ENCODE results near the gene RC3H2. TPM values are rescaled to one million over a fixed set of nuclear protein-coding genes. Genes with fewer than 3 reads are reported as not detected.
"Not testable (repeated sequence)": the region's sequence is repeated elsewhere in the genome, so short reads cannot be mapped to it uniquely, and the experiment has no call there.

The RC3H2 gene
- total RNA-seq, 2 experiments from 2014 or later: 20.2 to 21.3 TPM

GRCh38 chr9:122860319-122861142, 44.6 kb downstream of the RC3H2 start:
- Mint-ChIP-seq H3K4me1 (ENCODE audit: low read depth) (peaks cover 2% of the 10 kb centered on the region), H3K27ac (no peak overlapping the region), H3K4me3 (no peak overlapping the region), H3K36me3 (ENCODE audit: low read depth) (peaks cover 21% of the 10 kb centered on the region), H3K9me3 (no peaks in the 10 kb centered on the region), H3K27me3 (ENCODE audit: low read depth) (no peaks in the 10 kb centered on the region)
- no peak for DNase-seq
- intact Hi-C loops (cut with micrococcal nuclease): no loop called here
- CTCF ChIA-PET: interaction anchor here (1.0 kb wide), 1 partner anchor 364 kb away, joined by 3 read pairs; no protein-coding TSS in a partner anchor

DNA sequence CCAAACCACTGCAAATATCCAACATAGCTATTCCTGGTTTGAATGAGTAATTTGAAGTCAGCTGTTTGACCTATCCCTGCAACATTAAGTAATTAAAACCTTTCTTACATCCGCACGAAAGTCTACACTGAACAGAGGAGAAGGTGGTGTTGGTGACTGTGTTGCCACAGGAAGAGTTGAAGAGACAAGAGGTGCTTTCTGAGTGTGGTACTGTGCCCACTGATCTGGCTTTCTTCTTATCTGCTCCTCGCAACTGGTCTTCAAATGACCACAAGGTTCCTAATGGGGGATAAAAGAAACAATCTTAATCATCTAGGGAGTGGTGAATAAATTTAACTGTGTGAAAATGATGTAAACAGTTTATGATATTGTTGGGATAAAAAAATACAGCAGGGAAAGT, 47.3 kb downstream of the RC3H2 start:
- Mint-ChIP-seq H3K27me3 (ENCODE audit: low read depth) (no peaks in the 10 kb centered on the region), H3K4me1 (ENCODE audit: low read depth) (peaks cover 2% of the 10 kb centered on the region), H3K4me3 (no peak overlapping the region), H3K36me3 (ENCODE audit: low read depth) (peaks cover 18% of the 10 kb centered on the region), H3K9me3 (no peaks in the 10 kb centered on the region), H3K27ac (no peak overlapping the region)
- intact Hi-C loops (cut with micrococcal nuclease): no loop called here
- no peak for DNase-seq
- CTCF ChIA-PET: no interaction called here

DNA sequence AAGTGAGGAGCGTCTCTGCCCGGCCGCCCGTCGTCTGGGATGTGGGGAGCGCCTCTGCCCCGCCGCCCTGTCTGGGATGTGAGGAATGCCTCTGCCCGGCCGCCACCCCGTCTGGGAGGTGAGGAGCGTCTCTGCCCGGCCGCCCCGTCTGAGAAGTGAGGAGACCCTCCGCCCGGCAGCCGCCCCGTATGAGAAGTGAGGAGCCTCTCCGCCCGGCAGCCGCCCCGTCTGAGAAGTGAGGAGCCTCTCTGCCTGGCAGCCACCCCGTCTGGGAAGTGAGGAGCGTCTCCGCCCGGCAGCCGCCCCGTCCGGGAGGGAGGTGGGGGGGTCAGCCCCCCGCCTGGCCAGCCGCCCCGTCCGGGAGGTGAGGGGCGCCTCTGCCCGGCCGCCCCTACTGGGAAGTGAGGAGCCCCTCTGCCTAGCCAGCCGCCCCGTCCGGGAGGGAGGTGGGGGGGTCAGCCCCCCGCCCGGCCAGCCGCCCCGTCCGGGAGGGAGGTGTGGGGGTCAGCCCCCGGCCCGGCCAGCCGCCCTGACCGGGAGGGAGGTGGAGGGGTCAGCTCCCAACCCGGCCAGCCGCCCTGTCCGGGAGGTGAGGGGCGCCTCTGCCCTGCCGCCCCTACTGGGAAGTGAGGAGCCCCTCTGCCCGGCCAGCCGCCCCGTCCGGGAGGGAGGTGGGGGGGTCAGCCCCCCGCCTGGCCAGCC, 52.9 kb downstream of the RC3H2 start:
- DNase-seq; intact Hi-C loops (cut with micrococcal nuclease); H3K27me3 Mint-ChIP-seq (ENCODE audit: low read depth); H3K9me3 Mint-ChIP-seq; H3K27ac Mint-ChIP-seq; CTCF ChIA-PET; H3K4me3 Mint-ChIP-seq: not testable (repeated sequence)
- Mint-ChIP-seq H3K4me1 (ENCODE audit: low read depth) (peaks cover 12% of the 10 kb centered on the region), H3K36me3 (ENCODE audit: low read depth) (peaks cover 24% of the 10 kb centered on the region)

DNA sequence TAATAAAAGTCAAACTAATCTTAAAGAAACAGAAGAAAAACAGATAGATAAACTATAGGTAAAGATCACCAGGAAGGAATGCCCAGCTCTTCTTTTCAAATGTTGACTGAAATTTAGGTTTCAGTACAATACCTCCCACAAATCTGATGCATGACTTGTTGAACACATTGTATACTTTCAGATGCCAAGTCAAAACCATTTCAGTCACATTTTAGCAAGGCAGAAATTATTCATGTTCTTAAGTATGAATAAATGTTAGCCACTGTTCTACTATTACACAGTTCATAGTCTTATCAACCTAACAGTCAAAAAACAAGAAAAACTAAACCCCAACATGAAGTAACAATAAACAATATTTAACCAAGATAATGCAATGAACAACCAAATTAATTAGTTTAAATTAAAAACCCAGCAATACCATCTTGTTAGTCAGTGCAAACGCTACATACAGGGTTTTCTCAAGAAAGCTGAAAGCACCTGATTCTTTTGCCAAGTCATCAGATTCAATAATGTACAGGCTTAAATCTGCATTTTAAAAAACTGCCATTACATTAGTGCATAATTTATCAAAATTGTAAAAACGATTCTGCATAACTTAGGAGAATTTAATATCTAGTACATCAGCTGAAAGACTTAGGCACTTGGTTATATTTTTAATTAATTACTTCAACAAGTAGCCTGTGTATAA, 56.8 kb downstream of the RC3H2 start:
- Mint-ChIP-seq H3K4me3 (no peak overlapping the region), H3K9me3 (no peaks in the 10 kb centered on the region), H3K27me3 (ENCODE audit: low read depth) (no peaks in the 10 kb centered on the region), H3K36me3 (ENCODE audit: low read depth) (peaks cover 24% of the 10 kb centered on the region), H3K27ac (peak overlapping the region; percentile 2), H3K4me1 (ENCODE audit: low read depth) (peaks cover 28% of the 10 kb centered on the region)
- CTCF ChIA-PET: no interaction called here
- no peak for DNase-seq
- intact Hi-C loops (cut with micrococcal nuclease): loop anchor here (10.0 kb wide), 1 partner anchor 146 kb away; no protein-coding TSS in a partner anchor

- peaks cover 24% of the 10 kb centered on the region for H3K36me3 Mint-ChIP-seq (ENCODE audit: low read depth)
- intact Hi-C loops (cut with micrococcal nuclease): loop anchor here (2.0 to 10.0 kb wide), 3 partner anchors 18 to 148 kb away; partner anchors contain the start of genes PDCL and RC3H2
- H3K4me3 Mint-ChIP-seq: no peak overlapping the region
- no peaks in the 10 kb centered on the region for H3K9me3 Mint-ChIP-seq
- peaks cover 28% of the 10 kb centered on the region for H3K4me1 Mint-ChIP-seq (ENCODE audit: low read depth)
- no peaks in the 10 kb centered on the region for H3K27me3 Mint-ChIP-seq (ENCODE audit: low read depth)
- no peak for DNase-seq
- CTCF ChIA-PET: no interaction called here
- H3K27ac Mint-ChIP-seq: peak overlapping the region; percentile 79
Measured at GRCh38 chr9:122846371-122846940, 58.7 kb downstream of the RC3H2 start.

DNA sequence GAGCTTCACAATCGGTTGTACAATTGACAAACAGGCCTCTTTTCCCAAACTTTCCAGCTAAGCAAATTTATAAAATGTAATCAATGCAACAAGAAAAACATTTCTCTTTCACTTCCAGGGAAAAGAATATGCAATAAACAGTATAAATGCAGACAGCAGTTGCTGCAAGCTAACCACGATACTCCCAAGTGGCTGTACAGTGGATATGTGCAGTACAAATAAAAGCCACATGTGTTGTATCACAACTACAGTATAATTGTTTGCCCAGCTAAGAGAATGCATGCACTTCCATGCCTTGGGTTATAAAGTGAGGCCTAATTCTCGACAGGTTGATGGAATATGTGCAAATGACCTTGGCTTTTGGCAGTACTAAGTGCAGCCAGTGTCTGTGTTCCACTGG, 60.0 kb downstream of the RC3H2 start:
- no peak for DNase-seq
- no peaks in the 10 kb centered on the region for H3K27me3 Mint-ChIP-seq (ENCODE audit: low read depth)
- H3K4me3 Mint-ChIP-seq: no peak overlapping the region
- CTCF ChIA-PET: interaction anchor here (1.7 kb wide), 1 partner anchor 10 kb away, joined by 3 read pairs; no protein-coding TSS in a partner anchor
- H3K36me3 Mint-ChIP-seq (ENCODE audit: low read depth): peaks cover 12% of the 10 kb centered on the region
- no peak overlapping the region for H3K27ac Mint-ChIP-seq
- H3K9me3 Mint-ChIP-seq: no peaks in the 10 kb centered on the region
- H3K4me1 Mint-ChIP-seq (ENCODE audit: low read depth): peaks cover 28% of the 10 kb centered on the region
- intact Hi-C loops (cut with micrococcal nuclease): loop anchor here (10.0 kb wide), 1 partner anchor 150 kb away; no protein-coding TSS in a partner anchor

DNA sequence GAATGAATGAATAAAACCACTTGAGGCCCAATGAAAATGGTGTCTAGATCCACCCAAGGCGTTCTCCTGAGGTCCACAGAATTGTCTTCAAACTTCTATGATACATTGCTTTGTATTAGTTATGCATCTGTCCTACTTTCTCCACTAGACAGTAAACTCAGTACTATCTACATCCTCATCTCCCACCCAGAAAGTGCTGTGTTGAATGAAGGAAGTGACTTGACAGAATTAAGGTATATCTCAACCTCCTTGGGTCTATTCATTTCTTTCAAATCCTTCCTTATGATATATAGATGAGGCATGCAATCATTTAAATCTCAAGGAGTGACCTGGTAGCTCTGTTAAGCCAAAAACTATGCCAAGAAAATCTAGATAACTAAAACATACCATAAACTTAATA, 61.0 kb downstream of the RC3H2 start:
- H3K4me1 Mint-ChIP-seq (ENCODE audit: low read depth): peaks cover 24% of the 10 kb centered on the region
- CTCF ChIA-PET: interaction anchor here (1.7 kb wide), 1 partner anchor 9 kb away, joined by 3 read pairs; no protein-coding TSS in a partner anchor
- peaks cover 8% of the 10 kb centered on the region for H3K36me3 Mint-ChIP-seq (ENCODE audit: low read depth)
- DNase-seq: no peak
- H3K27ac Mint-ChIP-seq: no peak overlapping the region
- H3K4me3 Mint-ChIP-seq: no peak overlapping the region
- no peaks in the 10 kb centered on the region for H3K9me3 Mint-ChIP-seq
- intact Hi-C loops (cut with micrococcal nuclease): loop anchor here (10.0 kb wide), 1 partner anchor 151 kb away; no protein-coding TSS in a partner anchor
- no peaks in the 10 kb centered on the region for H3K27me3 Mint-ChIP-seq (ENCODE audit: low read depth)

GRCh38 chr9:122841501-122841900, 63.7 kb downstream of the RC3H2 start:
- DNase-seq: no peak
- Mint-ChIP-seq H3K27me3 (ENCODE audit: low read depth) (no peaks in the 10 kb centered on the region), H3K36me3 (ENCODE audit: low read depth) (peaks cover 4% of the 10 kb centered on the region), H3K4me1 (ENCODE audit: low read depth) (peaks cover 11% of the 10 kb centered on the region), H3K4me3 (no peak overlapping the region), H3K27ac (no peak overlapping the region), H3K9me3 (no peaks in the 10 kb centered on the region)
- intact Hi-C loops (cut with micrococcal nuclease): loop anchor here (10.0 kb wide), 1 partner anchor 153 kb away; no protein-coding TSS in a partner anchor
- CTCF ChIA-PET: interaction anchor here (0.6 kb wide), 2 partner anchors 51 to 801 kb away, joined by 3 to 4 read pairs; no protein-coding TSS in a partner anchor

DNA sequence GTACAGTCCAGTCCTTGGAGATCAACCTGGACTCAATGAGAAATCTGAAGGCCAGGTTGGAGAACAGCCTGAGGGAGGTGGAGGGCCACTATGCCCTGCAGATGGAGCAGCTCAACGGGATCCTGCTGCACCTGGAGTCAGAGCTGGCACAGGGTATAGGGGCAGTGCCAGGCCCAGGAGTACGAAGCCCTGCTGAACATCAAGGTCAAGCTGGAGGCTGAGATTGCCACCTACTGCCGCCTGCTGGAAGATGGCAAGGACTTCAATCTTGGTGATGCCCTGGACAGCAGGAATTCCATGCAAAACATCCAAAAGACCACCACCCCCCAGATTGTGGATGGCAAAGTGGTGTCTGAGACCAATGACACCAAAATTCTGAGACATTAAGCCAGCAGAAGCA, 66.7 kb downstream of the RC3H2 start:
- CTCF ChIA-PET; DNase-seq; intact Hi-C loops (cut with micrococcal nuclease); H3K36me3 Mint-ChIP-seq (ENCODE audit: low read depth); H3K27ac Mint-ChIP-seq; H3K27me3 Mint-ChIP-seq (ENCODE audit: low read depth); H3K9me3 Mint-ChIP-seq; H3K4me3 Mint-ChIP-seq: not testable (repeated sequence)
- H3K4me1 Mint-ChIP-seq (ENCODE audit: low read depth): peaks cover 11% of the 10 kb centered on the region

GRCh38 chr9:122837266-122837850, 67.8 kb downstream of the RC3H2 start:
- DNase-seq: no peak
- peaks cover 11% of the 10 kb centered on the region for H3K4me1 Mint-ChIP-seq (ENCODE audit: low read depth)
- CTCF ChIA-PET: no interaction called here
- no peak overlapping the region for H3K27ac Mint-ChIP-seq
- H3K36me3 Mint-ChIP-seq (ENCODE audit: low read depth): no peaks in the 10 kb centered on the region
- H3K4me3 Mint-ChIP-seq: no peak overlapping the region
- H3K9me3 Mint-ChIP-seq: no peaks in the 10 kb centered on the region
- no peaks in the 10 kb centered on the region for H3K27me3 Mint-ChIP-seq (ENCODE audit: low read depth)
- intact Hi-C loops (cut with micrococcal nuclease): no loop called here

GRCh38 chr9:122835313-122835731, 69.8 kb downstream of the RC3H2 start:
- peaks cover 11% of the 10 kb centered on the region for H3K4me1 Mint-ChIP-seq (ENCODE audit: low read depth)

More at GRCh38 chr9:122835313-122835731, 69.8 kb downstream of the RC3H2 start:
- H3K27ac Mint-ChIP-seq: peak overlapping the region; percentile 63
- no peaks in the 10 kb centered on the region for H3K27me3 Mint-ChIP-seq (ENCODE audit: low read depth)
- H3K4me3 Mint-ChIP-seq: peak overlapping the region; percentile 48
- CTCF ChIA-PET: interaction anchor here (0.6 to 1.7 kb wide), 11 partner anchors 8 to 330 kb away, joined by 3 to 5 read pairs (median 3); partner anchors contain the start of genes RC3H2 and ZBTB26
- DNase-seq: peak; percentile 44
- no peaks in the 10 kb centered on the region for H3K36me3 Mint-ChIP-seq (ENCODE audit: low read depth)
- no peaks in the 10 kb centered on the region for H3K9me3 Mint-ChIP-seq
- intact Hi-C loops (cut with micrococcal nuclease): no loop called here

All from activated naive CD4-positive, alpha-beta T cell treated with anti-CD3 and anti-CD28 coated beads for 36 hours (primary cell).